HCT116 (cell line): ENCODE data around the gene SETD5. TPM values are rescaled to one million over a fixed set of nuclear protein-coding genes. Genes with fewer than 3 reads are reported as not detected.

Experiments
- ATAC-seq: fragments of 200-7000 bp; cut with Tn5 transposase; 2 replicates; pipeline ENCODE4 v1.9.1; 2020; ENCODE audit warnings: mild to moderate bottlenecking, moderate library complexity
- BruUV-seq: library from RNA; stranded (reverse); fragments of 400-500 nt; replicated peaks from 2 replicates; lab custom pipeline; 2021; lab: Mats Ljungman, UMichigan
- CTCF ChIA-PET: fragments of 300-600 bp; sonication (Branson Sonifier 250); formaldehyde crosslinking; loops from one replicate; lab custom pipeline; 2021; ENCODE audit warnings: antibody characterized with exemption; lab: Charles Lee
- POLR2A ChIA-PET: fragments of 300-600, 350-600 bp; sonication (Branson Sonifier 250); formaldehyde crosslinking; loops from one replicate; lab custom pipeline; 2021; ENCODE audit warnings: antibody characterized with exemption; lab: Charles Lee
- RAD21 ChIA-PET, 2 experiments: fragments of 300-600 bp; sonication (Branson Sonifier 250); formaldehyde crosslinking; loops; one replicate each; lab custom pipeline; 2023; ENCODE audit warnings: low total read pairs in 2 of 2; ENCODE audit not compliant: uncharacterized antibody in 2 of 2, unreplicated experiment in 2 of 2, low non-redundant PET in 1 of 2; lab: Charles Lee
- DNase-seq: peaks from one replicate; pipeline ENCODE4 v3.0.0-alpha.2; 2010; ENCODE audit warnings: low read depth, low spot score
- H2AFZ ChIP-seq: fragments of 200-600 bp; shearing (Covaris generic), sonication (generic); 2 replicates; pipeline ENCODE4 v1.6.1; 2017; ENCODE audit warnings: low read depth, mixed run types, mixed read lengths, antibody characterized with exemption, low read length; ENCODE audit not compliant: poor library complexity, severe bottlenecking
- H3K27ac ChIP-seq: 2 replicates; pipeline ENCODE4 v1.5.1; 2012; ENCODE audit warnings: low read depth, low read length
- H3K27me3 ChIP-seq: fragments of 200-600 bp; sonication (generic); 2 replicates; pipeline ENCODE4 v1.6.1; 2016; ENCODE audit warnings: mixed run types, low read length, mixed read lengths; ENCODE audit not compliant: insufficient read depth
- H3K36me3 ChIP-seq, 2 experiments: fragments of 200-500 bp in 1 of 2; fragments of 200-600 bp in 1 of 2; sonication (Bioruptor generic) in 1 of 2; sonication (generic) in 1 of 2; 2 replicates each; pipeline versions ENCODE4 v1.5.1 to v1.6.1; 2014 to 2016; ENCODE audit warnings: low read length in 2 of 2, inconsistent platforms in 1 of 2, mixed read lengths in 1 of 2, mixed run types in 1 of 2; ENCODE audit not compliant: insufficient read depth in 2 of 2, control insufficient read depth in 1 of 2
- H3K4me1 ChIP-seq, 2 experiments: fragments of 200-600 bp in 1 of 2; sonication (generic) in 1 of 2; 2 replicates each; pipeline versions ENCODE4 v1.5.1 to v1.6.1; 2012 to 2017; ENCODE audit warnings: low read length in 2 of 2, inconsistent platforms in 1 of 2, mild to moderate bottlenecking in 1 of 2, mixed read lengths in 1 of 2, mixed run types in 1 of 2, moderate library complexity in 1 of 2; ENCODE audit not compliant: insufficient read depth in 2 of 2, control insufficient read depth in 1 of 2
- H3K4me2 ChIP-seq: fragments of 200-600 bp; sonication (generic); 2 replicates; pipeline ENCODE4 v1.6.1; 2017; ENCODE audit warnings: mixed run types, low read length, mixed read lengths
- H3K4me3 ChIP-seq, 2 experiments: fragments of 200-600 bp in 1 of 2; sonication (generic) in 1 of 2; replicated peaks in 1 of 2; 2 replicates each; pipeline ENCODE4 v1.5.1; 2011 to 2016; ENCODE audit warnings: low read length in 2 of 2, control low read depth in 1 of 2, low read depth in 1 of 2, mild to moderate bottlenecking in 1 of 2, mixed read lengths in 1 of 2, mixed run types in 1 of 2
- H3K79me2 ChIP-seq: fragments of 200-600 bp; sonication (generic); 2 replicates; pipeline ENCODE4 v1.6.1; 2017; ENCODE audit warnings: mild to moderate bottlenecking, mixed run types, low read length, moderate library complexity, mixed read lengths; ENCODE audit not compliant: insufficient read depth
- H3K9ac ChIP-seq: fragments of 200-600 bp; sonication (generic); 2 replicates; pipeline ENCODE4 v1.6.1; 2016; ENCODE audit warnings: low read length, mixed read lengths
- H3K9me2 ChIP-seq: fragments of 200-600 bp; sonication (generic), shearing (Covaris generic); 2 replicates; pipeline ENCODE4 v1.6.1; 2017; ENCODE audit warnings: mixed run types, mild to moderate bottlenecking, moderate library complexity; ENCODE audit not compliant: insufficient read depth
- H3K9me3 ChIP-seq, 2 experiments: fragments of 200-500 bp in 1 of 2; fragments of 200-600 bp in 1 of 2; sonication (Bioruptor generic) in 1 of 2; sonication (generic) in 1 of 2; 2 replicates each; pipeline ENCODE4 v1.6.1; 2014 to 2017; ENCODE audit warnings: low read length in 2 of 2, mixed read lengths in 2 of 2, inconsistent platforms in 1 of 2, low read depth in 1 of 2, mild to moderate bottlenecking in 1 of 2, mixed run types in 1 of 2, moderate library complexity in 1 of 2; ENCODE audit not compliant: control insufficient read depth in 1 of 2, insufficient read depth in 1 of 2
- H4K20me1 ChIP-seq: fragments of 200-600 bp; sonication (generic), shearing (Covaris generic); 2 replicates; pipeline ENCODE4 v1.6.1; 2017; ENCODE audit warnings: mixed run types, mild to moderate bottlenecking, moderate library complexity; ENCODE audit not compliant: insufficient read depth
- ATF3 ChIP-seq: IDR thresholded peaks from 2 replicates; pipeline ENCODE4 v1.6.1; 2012
- CTCF ChIP-seq, 3 experiments: fragments of 200-600 bp in 1 of 3; sonication (generic) in 1 of 3; IDR thresholded peaks in 2 of 3; conservative IDR thresholded peaks in 1 of 3; 2 replicates each; pipeline ENCODE4 v1.5.1; 2012 to 2017; ENCODE audit warnings: low read depth in 2 of 3, low read length in 2 of 3, antibody characterized with exemption in 1 of 3, borderline replicate concordance in 1 of 3, control low read depth in 1 of 3, mild to moderate bottlenecking in 1 of 3, mixed read lengths in 1 of 3, mixed run types in 1 of 3, moderate library complexity in 1 of 3; ENCODE audit not compliant: insufficient read depth in 1 of 3
- POLR2AphosphoS5 ChIP-seq: IDR thresholded peaks from 2 replicates; pipeline ENCODE4 v1.6.1; 2011; ENCODE audit warnings: mild to moderate bottlenecking, low read depth, low read length, moderate library complexity
- RAD21 ChIP-seq: IDR thresholded peaks from 2 replicates; pipeline ENCODE4 v1.6.1; 2012; ENCODE audit warnings: low read depth, mild to moderate bottlenecking
- SIN3A ChIP-seq: IDR thresholded peaks from 2 replicates; pipeline ENCODE4 v1.6.1; 2012; ENCODE audit warnings: low read depth
- ZBTB33 ChIP-seq: IDR thresholded peaks from 2 replicates; pipeline ENCODE4 v1.6.1; 2011; ENCODE audit warnings: mild to moderate bottlenecking, low read length, moderate library complexity; ENCODE audit not compliant: insufficient replicate concordance; ENCODE audit errors: extremely low read depth
- ZNF274 ChIP-seq: fragments of 200-500 bp; sonication (Bioruptor generic); IDR thresholded peaks from 2 replicates; pipeline ENCODE4 v1.6.1; 2014; ENCODE audit warnings: mild to moderate bottlenecking, low read depth, low read length, inconsistent platforms
- intact Hi-C: fragments of 100-400 bp; cut with micrococcal nuclease; formaldehyde crosslinking; loops from 2 replicates; pipeline ENCODE4 v1.10.0; 2022
- total RNA-seq: library from RNA; stranded (reverse); gene quantifications from one replicate; pipeline ENCODE4 v1.2.1, GENCODE V29; 2021; ENCODE audit not compliant: unreplicated experiment

Gene SETD5
- total RNA-seq, 1 experiment from 2014 or later, result 141 TPM

GRCh38 chr3:9361691-9362388 is 35.6 kb upstream of the SETD5 start:
- POLR2A ChIA-PET, result interaction anchor here (0.6 to 2.7 kb wide), 4 partner anchors 16 to 530 kb away, joined by 3 to 24 read pairs (median 3); partner anchors contain the start of gene SETD5

More at GRCh38 chr3:9361691-9362388, 35.6 kb upstream of the SETD5 start:
- peaks cover 15 to 22% of the 10 kb centered on the region in 2 experiments; a peak in 3 of 4 replicates for H3K36me3 ChIP-seq
- no peak for ATAC-seq
- ChIA-PET CTCF (interaction anchor here (0.9 to 3.4 kb wide), 2 partner anchors 9 to 143 kb away, joined by 3 to 16 read pairs; no protein-coding TSS in a partner anchor), RAD21 (interaction anchor here in 1 of 2 experiments (0.7 kb wide), 1 partner anchor 23 kb away, joined by 6 read pairs; no protein-coding TSS in a partner anchor)
- BruUV-seq, result no TSS peak
- H3K27ac ChIP-seq, result peak overlapping the region; percentile 94; the same call in 1 of the 2 replicates
- TF ChIP-seq ZNF274, result no peak
- TF ChIP-seq ZBTB33, result no peak
- TF ChIP-seq ATF3, result no peak
- TF ChIP-seq SIN3A, result no peak
- TF ChIP-seq RAD21, result no peak
- no peak for TF ChIP-seq POLR2AphosphoS5
- TF ChIP-seq CTCF (IDR thresholded peaks at IDR 0.05 in 2 of 3, conservative IDR thresholded peaks at IDR 0.05 in 1 of 3; ENCODE audit: borderline replicate concordance in 1 of 3, insufficient read depth in 1 of 3, low read depth in 2 of 3, low read length in 2 of 3), result no peak
- H3K4me3 ChIP-seq, result peak overlapping the region; percentile 74 to 83
- no peaks in the 10 kb centered on the region for H3K27me3 ChIP-seq
- H3K4me1 ChIP-seq, result peaks cover 4 to 13% of the 10 kb centered on the region in 2 experiments; a peak in 3 of 4 replicates
- H3K79me2 ChIP-seq, result peaks cover 57% of the 10 kb centered on the region
- DNase-seq, result no peak
- no peaks in the 10 kb centered on the region for H4K20me1 ChIP-seq
- H3K4me2 ChIP-seq, result peak overlapping the region; percentile 82
- no peak overlapping the region for H2AFZ ChIP-seq
- intact Hi-C loops, result loop anchor here (2.0 kb wide), 1 partner anchor 61 kb away; no protein-coding TSS in a partner anchor
- peak overlapping the region; percentile 86 for H3K9ac ChIP-seq
- no peaks in the 10 kb centered on the region for H3K9me3 ChIP-seq
- H3K9me2 ChIP-seq, result no peaks in the 10 kb centered on the region
